Measurements from ENCODE around the gene AFF2.

DNA sequence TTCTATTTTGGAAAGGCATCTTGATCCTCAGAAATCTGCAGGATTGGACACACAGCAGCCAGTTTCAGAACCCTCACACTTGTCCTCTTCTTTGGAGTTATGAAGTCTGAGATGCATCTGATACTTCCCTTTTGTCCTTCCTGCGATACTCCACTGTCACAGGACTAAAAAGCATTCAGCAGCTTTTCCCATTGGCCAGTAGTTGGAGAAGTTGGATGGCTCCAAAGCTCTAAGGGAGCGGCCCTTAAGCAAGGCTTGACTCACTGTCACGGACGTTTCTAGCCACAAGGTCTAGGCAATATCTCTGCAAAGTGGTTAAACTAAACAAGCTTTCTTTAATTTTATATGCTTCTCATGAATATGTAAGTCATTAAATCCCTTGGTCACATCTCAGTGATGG, 417.0 kb downstream of the AFF2 start:
- no peak for TF ChIP-seq POLR2A (IDR thresholded peaks at IDR 0.05)
- TF ChIP-seq, protein P1, sequence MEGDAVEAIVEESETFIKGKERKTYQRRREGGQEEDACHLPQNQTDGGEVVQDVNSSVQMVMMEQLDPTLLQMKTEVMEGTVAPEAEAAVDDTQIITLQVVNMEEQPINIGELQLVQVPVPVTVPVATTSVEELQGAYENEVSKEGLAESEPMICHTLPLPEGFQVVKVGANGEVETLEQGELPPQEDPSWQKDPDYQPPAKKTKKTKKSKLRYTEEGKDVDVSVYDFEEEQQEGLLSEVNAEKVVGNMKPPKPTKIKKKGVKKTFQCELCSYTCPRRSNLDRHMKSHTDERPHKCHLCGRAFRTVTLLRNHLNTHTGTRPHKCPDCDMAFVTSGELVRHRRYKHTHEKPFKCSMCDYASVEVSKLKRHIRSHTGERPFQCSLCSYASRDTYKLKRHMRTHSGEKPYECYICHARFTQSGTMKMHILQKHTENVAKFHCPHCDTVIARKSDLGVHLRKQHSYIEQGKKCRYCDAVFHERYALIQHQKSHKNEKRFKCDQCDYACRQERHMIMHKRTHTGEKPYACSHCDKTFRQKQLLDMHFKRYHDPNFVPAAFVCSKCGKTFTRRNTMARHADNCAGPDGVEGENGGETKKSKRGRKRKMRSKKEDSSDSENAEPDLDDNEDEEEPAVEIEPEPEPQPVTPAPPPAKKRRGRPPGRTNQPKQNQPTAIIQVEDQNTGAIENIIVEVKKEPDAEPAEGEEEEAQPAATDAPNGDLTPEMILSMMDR (IDR thresholded peaks at IDR 0.05) = no peak

Data from testis (tissue), 2 donors.